Spinal cord (tissue), 10 donors: ENCODE results near the gene NCBP2. TPM values are rescaled to one million over a fixed set of nuclear protein-coding genes. Genes with fewer than 3 reads are reported as not detected.
"Not testable (repeated sequence)": the region's sequence is repeated elsewhere in the genome, so short reads cannot be mapped to it uniquely, and the experiment has no call there.

ENCODE experiments used
- DNase-seq, 6 donors: peaks; one replicate each; pipeline versions ENCODE4 v3.0.0 to v3.0.0-alpha.2; 2013 to 2015; ENCODE audit warnings: low spot score in 6 of 6, low read depth in 4 of 6
- H3K27ac ChIP-seq: one replicate; pipeline ENCODE4 v1.5.1; 2013; ENCODE audit warnings: low read depth, low read length, control low read depth
- H3K27me3 ChIP-seq: one replicate; pipeline ENCODE4 v1.6.1; 2013; ENCODE audit warnings: low read length; ENCODE audit not compliant: control insufficient read depth, insufficient read depth
- H3K36me3 ChIP-seq: one replicate; pipeline ENCODE4 v1.6.1; 2013; ENCODE audit warnings: low read length; ENCODE audit not compliant: control insufficient read depth, insufficient read depth
- H3K4me1 ChIP-seq: one replicate; pipeline ENCODE4 v1.6.1; 2013; ENCODE audit warnings: low read length; ENCODE audit not compliant: control insufficient read depth, insufficient read depth
- H3K4me3 ChIP-seq: one replicate; pipeline ENCODE4 v1.5.1; 2013; ENCODE audit warnings: low read depth, low read length, control low read depth
- H3K9me3 ChIP-seq: one replicate; pipeline ENCODE4 v1.6.1; 2013; ENCODE audit warnings: low read length; ENCODE audit not compliant: control insufficient read depth, insufficient read depth
- WGBS: methylation state at CpG from one replicate; pipeline ENCODE4 v1.1.5; 2013; ENCODE audit warnings: missing lambda C conversion rate; ENCODE audit not compliant: insufficient coverage; 5-methylcytosine and 5-hydroxymethylcytosine counted together
- polyA plus RNA-seq, 2 donors: library from polyadenylated mRNA; unstranded; fragments of 120-200 nt; gene quantifications; one replicate each; pipeline ENCODE4 v1.2.1, GENCODE V29; 2013; ENCODE audit not compliant: insufficient read length in 2 of 2
- total RNA-seq, 2 donors: library from RNA; depleted of rRNA in 1 of 2; stranded (reverse); fragments of 120-200 nt in 1 of 2; fragments of >200 nt in 1 of 2; gene quantifications; one replicate each; pipeline versions ENCODE4 v1.2.3 to v1.2.4, GENCODE V29; 2013 to 2014
- donor health status: healthy.

The NCBP2 gene
- total and polyA plus RNA-seq, 4 donors = 53.3 to 143 (median 94.1) TPM

GRCh38 chr3:196962108-196962929 lies 20.0 kb upstream of the NCBP2 start:
- DNase-seq = no peak
- H3K4me3 ChIP-seq = no peak overlapping the region
- no peaks in the 10 kb centered on the region for H3K9me3 ChIP-seq
- 69% methylated on average over 1 of the region's 9 CpGs for WGBS
- no peak overlapping the region for H3K27ac ChIP-seq
- H3K27me3 ChIP-seq = peaks cover 14% of the 10 kb centered on the region
- peaks cover 16% of the 10 kb centered on the region for H3K36me3 ChIP-seq
- peaks cover 11% of the 10 kb centered on the region for H3K4me1 ChIP-seq

- Histone ChIP-seq H3K27me3 (no peaks in the 10 kb centered on the region), H3K36me3 (peaks cover 4% of the 10 kb centered on the region), H3K27ac (no peak overlapping the region), H3K4me1 (no peaks in the 10 kb centered on the region), H3K9me3 (no peaks in the 10 kb centered on the region), H3K4me3 (no peak overlapping the region)
- 100% methylated on average over 1 of the region's 7 CpGs for WGBS
- DNase-seq = no peak
Observed at GRCh38 chr3:196954832-196955231, 12.5 kb upstream of the NCBP2 start.

- H3K9me3 ChIP-seq = no peaks in the 10 kb centered on the region
- H3K4me3 ChIP-seq = no peak overlapping the region
- 81% methylated on average over 3 of the region's 3 CpGs for WGBS
- DNase-seq = no peak
- H3K4me1 ChIP-seq = no peaks in the 10 kb centered on the region
- peaks cover 27% of the 10 kb centered on the region for H3K36me3 ChIP-seq
- no peak overlapping the region for H3K27ac ChIP-seq
- no peaks in the 10 kb centered on the region for H3K27me3 ChIP-seq
Observed at GRCh38 chr3:196951371-196951770, 9.0 kb upstream of the NCBP2 start.

GRCh38 chr3:196949750-196950149 lies 7.4 kb upstream of the NCBP2 start:
- WGBS = 88% methylated on average over 3 of the region's 6 CpGs
- no peak for DNase-seq
- peaks cover 33% of the 10 kb centered on the region for H3K36me3 ChIP-seq

GRCh38 chr3:196949285-196949619 lies 6.9 kb upstream of the NCBP2 start:
- Histone ChIP-seq H3K4me3 (no peak overlapping the region), H3K27me3 (no peaks in the 10 kb centered on the region), H3K9me3 (no peaks in the 10 kb centered on the region), H3K36me3 (peaks cover 33% of the 10 kb centered on the region), H3K27ac (no peak overlapping the region), H3K4me1 (no peaks in the 10 kb centered on the region)
- WGBS = 80% methylated on average over 6 of the region's 6 CpGs
- no peak for DNase-seq

More at GRCh38 chr3:196949750-196950149, 7.4 kb upstream of the NCBP2 start:
- no peaks in the 10 kb centered on the region for H3K27me3 ChIP-seq
- no peak overlapping the region for H3K27ac ChIP-seq
- H3K4me3 ChIP-seq = no peak overlapping the region
- no peaks in the 10 kb centered on the region for H3K9me3 ChIP-seq
- no peaks in the 10 kb centered on the region for H3K4me1 ChIP-seq

- 40% methylated on average over 21 of the region's 22 CpGs for WGBS
- peaks cover 2% of the 10 kb centered on the region for H3K4me1 ChIP-seq
- H3K9me3 ChIP-seq = no peaks in the 10 kb centered on the region
- no peak for DNase-seq
- H3K36me3 ChIP-seq = peaks cover 36% of the 10 kb centered on the region
- H3K27me3 ChIP-seq = no peaks in the 10 kb centered on the region
- H3K4me3 ChIP-seq = no peak overlapping the region
- no peak overlapping the region for H3K27ac ChIP-seq
Observed at GRCh38 chr3:196948442-196949284, 6.3 kb upstream of the NCBP2 start.

- Histone ChIP-seq H3K4me3 (no peak overlapping the region), H3K27me3 (no peaks in the 10 kb centered on the region), H3K4me1 (peaks cover 6% of the 10 kb centered on the region), H3K9me3 (no peaks in the 10 kb centered on the region), H3K27ac (no peak overlapping the region), H3K36me3 (peaks cover 38% of the 10 kb centered on the region)
- 81% methylated on average over 28 of the region's 28 CpGs for WGBS
- DNase-seq = no peak
Observed at GRCh38 chr3:196947860-196948441, 5.6 kb upstream of the NCBP2 start.

GRCh38 chr3:196947136-196947859 lies 5.0 kb upstream of the NCBP2 start:
- Histone ChIP-seq H3K4me1 (peaks cover 6% of the 10 kb centered on the region), H3K36me3 (peaks cover 38% of the 10 kb centered on the region), H3K4me3 (no peak overlapping the region), H3K27me3 (no peaks in the 10 kb centered on the region), H3K27ac (no peak overlapping the region), H3K9me3 (no peaks in the 10 kb centered on the region)
- 83% methylated on average over 10 of the region's 10 CpGs for WGBS
- DNase-seq = no peak

GRCh38 chr3:196944037-196944790 lies 1.9 kb upstream of the NCBP2 start:
- peaks cover 18% of the 10 kb centered on the region for H3K4me1 ChIP-seq
- peaks cover 41% of the 10 kb centered on the region for H3K36me3 ChIP-seq
- H3K27ac ChIP-seq, H3K4me3 ChIP-seq, H3K9me3 ChIP-seq, DNase-seq, H3K27me3 ChIP-seq: not testable (repeated sequence)
- WGBS = 87% methylated on average over 8 of the region's 14 CpGs
